ENCODE results near the gene SPP1.
"Not testable (repeated sequence)": the region's sequence is repeated elsewhere in the genome, so short reads cannot be mapped to it uniquely, and the experiment has no call there.

SPP1 gene

DNA sequence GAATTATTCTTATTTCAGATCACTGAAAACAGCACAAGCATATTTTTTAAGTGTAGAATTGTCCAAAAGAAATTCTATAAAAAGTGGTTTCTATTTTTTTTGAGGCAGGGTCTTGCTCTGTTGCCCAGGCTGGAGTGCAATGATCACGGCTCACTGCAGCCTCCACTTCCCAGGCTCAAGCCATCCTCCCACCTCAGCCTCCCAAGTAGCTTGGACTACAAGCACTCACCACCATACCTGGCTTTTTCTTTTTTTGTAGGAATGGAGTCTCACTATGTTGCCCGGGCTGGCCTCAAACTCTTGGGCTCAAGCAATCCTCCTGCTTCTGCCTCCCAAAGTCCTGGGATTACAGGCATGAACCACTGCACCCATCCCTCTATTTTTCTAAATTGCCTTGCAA is 34.7 kb upstream of the SPP1 start:
- H3K9me3 ChIP-seq (replicated peaks in 1 of 2; ENCODE audit: control insufficient read depth in 2 of 2, insufficient read depth in 1 of 2, low read depth in 1 of 2, low read length in 2 of 2); H3K9ac ChIP-seq (ENCODE audit: low read depth, low read length, poor library complexity); H3K14ac ChIP-seq (ENCODE audit: low read length); H2AK5ac ChIP-seq (ENCODE audit: low read depth, low read length); H3K79me1 ChIP-seq (ENCODE audit: low read depth, low read length); H2AFZ ChIP-seq (ENCODE audit: low read length); H2BK15ac ChIP-seq (ENCODE audit: low read length); H3K4ac ChIP-seq (ENCODE audit: low read length); H2BK120ac ChIP-seq (ENCODE audit: low read depth, low read length); H4K8ac ChIP-seq (ENCODE audit: low read depth, low read length); H3K27ac ChIP-seq (replicated peaks; ENCODE audit: low read length); H3K4me2 ChIP-seq (ENCODE audit: insufficient read depth, low read length, poor library complexity, severe bottlenecking); H3K23ac ChIP-seq (ENCODE audit: low read depth, low read length, poor library complexity); H4K91ac ChIP-seq (ENCODE audit: low read depth, low read length, poor library complexity); H3K18ac ChIP-seq (ENCODE audit: low read length); H3K27me3 ChIP-seq (ENCODE audit: control insufficient read depth in 3 of 3, insufficient read depth in 3 of 3, low read depth in 1 of 3, low read length in 3 of 3); H2BK12ac ChIP-seq (ENCODE audit: low read length); DNase-seq (ENCODE audit: low spot score); H3K4me1 ChIP-seq (ENCODE audit: control insufficient read depth in 2 of 2, insufficient read depth in 1 of 2, low read depth in 1 of 2, low read length in 2 of 2); H2BK5ac ChIP-seq (ENCODE audit: low read length); H3K36me3 ChIP-seq (replicated peaks in 1 of 2; ENCODE audit: control insufficient read depth in 2 of 2, insufficient read depth in 2 of 2, low read length in 2 of 2); H3K4me3 ChIP-seq (ENCODE audit: low read length in 2 of 2): not testable (repeated sequence)
- whole genome bisulfite sequencing, 2 donors (ENCODE audit: extremely low coverage in 2 of 2, insufficient read length in 2 of 2, insufficient replicate concordance in 1 of 2), result no CpG with 5 or more reads among the region's 2 CpGs

DNA sequence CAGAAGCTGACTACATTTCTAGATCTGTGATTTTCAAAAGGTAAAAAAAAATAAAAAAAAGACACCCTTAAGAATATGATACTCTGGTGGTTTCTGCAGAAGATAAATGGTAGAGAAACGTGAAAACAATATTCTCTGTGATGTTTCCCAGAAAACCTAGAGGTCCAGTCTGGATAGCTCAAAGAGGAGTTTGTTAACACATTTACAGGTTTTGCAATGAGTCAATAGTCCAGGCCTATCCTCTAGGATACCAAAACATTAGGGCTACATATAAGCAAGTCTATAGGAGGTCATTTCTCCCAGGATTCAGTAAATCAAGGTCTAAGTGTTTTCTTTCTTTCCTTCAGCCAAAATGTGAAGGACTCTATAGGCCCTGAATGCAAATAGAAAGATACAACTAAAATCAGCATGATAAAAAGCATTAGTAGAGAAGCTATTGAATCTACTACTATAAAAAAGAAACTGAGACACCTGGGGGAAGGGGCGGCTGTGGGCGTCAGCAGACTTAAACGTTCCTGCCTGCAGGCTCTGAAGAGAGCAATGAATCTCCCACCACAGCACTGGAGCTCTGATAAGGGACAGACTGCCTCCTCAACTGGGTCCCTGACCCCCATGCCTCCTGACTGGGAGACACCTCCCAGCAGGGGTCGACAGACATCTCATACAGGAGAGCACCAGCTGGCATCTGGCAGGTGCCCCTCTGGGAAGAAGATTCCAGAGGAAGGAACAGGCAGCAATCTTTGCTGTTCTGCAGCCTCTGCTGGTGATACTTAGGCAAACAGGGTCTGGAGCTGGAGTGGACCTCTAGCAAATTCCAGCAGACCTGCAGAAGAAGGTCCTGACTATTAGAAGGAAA is 33.7 kb upstream of the SPP1 start:
- no peak overlapping the region for H3K27ac ChIP-seq (replicated peaks; ENCODE audit: low read length)
- no peak overlapping the region for H3K14ac ChIP-seq (ENCODE audit: low read length)
- DNase-seq (ENCODE audit: low spot score), result no peak
- H2AFZ ChIP-seq (ENCODE audit: low read length), result no peak overlapping the region
- H2BK12ac ChIP-seq (ENCODE audit: low read length), result no peak overlapping the region
- no peaks in the 10 kb centered on the region for H3K36me3 ChIP-seq (replicated peaks in 1 of 2; ENCODE audit: control insufficient read depth in 2 of 2, insufficient read depth in 2 of 2, low read length in 2 of 2)
- WGBS, 2 donors (ENCODE audit: extremely low coverage in 2 of 2, insufficient read length in 2 of 2, insufficient replicate concordance in 1 of 2), result no CpG with 5 or more reads among the region's 5 CpGs
- no peak overlapping the region for H3K4me2 ChIP-seq (ENCODE audit: insufficient read depth, low read length, poor library complexity, severe bottlenecking)
- H3K4me3 ChIP-seq (ENCODE audit: low read length in 2 of 2), result no peak overlapping the region
- H2BK15ac ChIP-seq (ENCODE audit: low read length), result no peak overlapping the region
- no peak overlapping the region for H4K8ac ChIP-seq (ENCODE audit: low read depth, low read length)
- no peak overlapping the region for H3K9ac ChIP-seq (ENCODE audit: low read depth, low read length, poor library complexity)
- H4K91ac ChIP-seq (ENCODE audit: low read depth, low read length, poor library complexity), result no peak overlapping the region
- no peak overlapping the region for H2BK5ac ChIP-seq (ENCODE audit: low read length)
- no peak overlapping the region for H2AK5ac ChIP-seq (ENCODE audit: low read depth, low read length)
- H3K4me1 ChIP-seq (ENCODE audit: control insufficient read depth in 2 of 2, insufficient read depth in 1 of 2, low read depth in 1 of 2, low read length in 2 of 2), result peaks cover 3 to 6% of the 10 kb centered on the region in 2 donors
- H3K27me3 ChIP-seq (ENCODE audit: control insufficient read depth in 3 of 3, insufficient read depth in 3 of 3, low read depth in 1 of 3, low read length in 3 of 3), result no peaks in the 10 kb centered on the region
- H3K23ac ChIP-seq (ENCODE audit: low read depth, low read length, poor library complexity), result no peak overlapping the region
- H3K79me1 ChIP-seq (ENCODE audit: low read depth, low read length), result no peaks in the 10 kb centered on the region
- H2BK120ac ChIP-seq (ENCODE audit: low read depth, low read length), result no peak overlapping the region
- H3K4ac ChIP-seq (ENCODE audit: low read length), result no peak overlapping the region
- no peaks in the 10 kb centered on the region for H3K9me3 ChIP-seq (replicated peaks in 1 of 2; ENCODE audit: control insufficient read depth in 2 of 2, insufficient read depth in 1 of 2, low read depth in 1 of 2, low read length in 2 of 2)
- H3K18ac ChIP-seq (ENCODE audit: low read length), result no peak overlapping the region

DNA sequence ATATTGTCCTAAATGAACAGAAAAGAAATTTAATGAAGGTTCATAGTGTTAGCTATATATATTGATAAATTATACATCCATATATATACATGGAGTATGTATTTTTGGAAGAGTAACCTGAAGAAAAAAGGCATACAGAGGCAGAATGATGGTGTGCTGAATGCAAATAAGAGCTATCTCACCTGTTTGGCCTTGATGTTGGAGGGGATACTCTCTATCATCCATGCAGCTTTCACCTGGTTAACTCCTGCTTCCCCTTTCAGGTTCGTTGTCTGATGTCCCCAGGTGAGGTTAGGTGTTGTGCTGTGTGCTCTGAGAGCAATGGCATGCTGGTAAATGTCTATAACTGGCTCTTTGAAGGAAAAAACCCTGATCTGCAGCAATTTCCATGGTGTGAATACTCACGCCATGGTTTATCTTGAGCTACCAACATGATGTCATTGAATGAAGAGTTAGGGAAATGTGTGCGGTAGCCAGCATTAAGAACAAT is 31.8 kb upstream of the SPP1 start:
- Histone ChIP-seq H3K27me3 (ENCODE audit: control insufficient read depth in 3 of 3, insufficient read depth in 3 of 3, low read depth in 1 of 3, low read length in 3 of 3) (no peaks in the 10 kb centered on the region), H3K9ac (ENCODE audit: low read depth, low read length, poor library complexity) (no peak overlapping the region), H2AFZ (ENCODE audit: low read length) (no peak overlapping the region), H4K91ac (ENCODE audit: low read depth, low read length, poor library complexity) (no peak overlapping the region), H3K4me3 (ENCODE audit: low read length in 2 of 2) (no peak overlapping the region), H2BK5ac (ENCODE audit: low read length) (no peak overlapping the region), H2BK15ac (ENCODE audit: low read length) (no peak overlapping the region), H3K79me1 (ENCODE audit: low read depth, low read length) (no peaks in the 10 kb centered on the region), H3K4ac (ENCODE audit: low read length) (no peak overlapping the region), H2AK5ac (ENCODE audit: low read depth, low read length) (no peak overlapping the region), H3K27ac (replicated peaks; ENCODE audit: low read length) (no peak overlapping the region), H3K14ac (ENCODE audit: low read length) (no peak overlapping the region), H4K8ac (ENCODE audit: low read depth, low read length) (no peak overlapping the region), H3K9me3 (replicated peaks in 1 of 2; ENCODE audit: control insufficient read depth in 2 of 2, insufficient read depth in 1 of 2, low read depth in 1 of 2, low read length in 2 of 2) (no peaks in the 10 kb centered on the region), H3K23ac (ENCODE audit: low read depth, low read length, poor library complexity) (no peak overlapping the region), H2BK12ac (ENCODE audit: low read length) (no peak overlapping the region), H3K18ac (ENCODE audit: low read length) (no peak overlapping the region), H2BK120ac (ENCODE audit: low read depth, low read length) (no peak overlapping the region), H3K36me3 (replicated peaks in 1 of 2; ENCODE audit: control insufficient read depth in 2 of 2, insufficient read depth in 2 of 2, low read length in 2 of 2) (no peaks in the 10 kb centered on the region), H3K4me2 (ENCODE audit: insufficient read depth, low read length, poor library complexity, severe bottlenecking) (no peak overlapping the region), H3K4me1 (ENCODE audit: control insufficient read depth in 2 of 2, insufficient read depth in 1 of 2, low read depth in 1 of 2, low read length in 2 of 2) (peaks cover 3 to 6% of the 10 kb centered on the region in 2 donors)
- no peak for DNase-seq (ENCODE audit: low spot score)
- no CpG with 5 or more reads among the region's 3 CpGs for WGBS, 2 donors (ENCODE audit: extremely low coverage in 2 of 2, insufficient read length in 2 of 2, insufficient replicate concordance in 1 of 2)

DNA sequence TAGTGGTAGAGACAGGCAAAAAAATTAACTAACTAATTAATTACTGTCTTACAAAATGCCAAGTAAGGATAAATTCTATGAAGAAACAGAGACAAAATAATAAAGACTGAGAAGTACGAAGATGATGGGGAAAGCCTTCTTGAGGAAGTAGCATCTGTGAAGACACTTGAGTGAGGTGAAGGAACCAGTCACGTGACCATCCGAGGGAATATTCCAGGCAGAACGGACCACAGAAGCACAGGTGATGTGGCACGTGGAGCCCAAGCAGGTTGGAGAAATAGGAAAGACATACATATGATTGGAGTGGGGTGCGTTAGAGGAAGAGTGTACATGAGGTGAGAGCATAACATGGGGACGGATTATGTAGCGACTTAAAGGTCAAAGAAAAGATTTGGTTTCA is 30.5 kb upstream of the SPP1 start:
- H4K91ac ChIP-seq (ENCODE audit: low read depth, low read length, poor library complexity), result no peak overlapping the region
- no peaks in the 10 kb centered on the region for H3K79me1 ChIP-seq (ENCODE audit: low read depth, low read length)
- no peak overlapping the region for H3K23ac ChIP-seq (ENCODE audit: low read depth, low read length, poor library complexity)
- H3K4me1 ChIP-seq (ENCODE audit: control insufficient read depth in 2 of 2, insufficient read depth in 1 of 2, low read depth in 1 of 2, low read length in 2 of 2), result peaks cover 0 to 1% of the 10 kb centered on the region in 2 donors
- H2AFZ ChIP-seq (ENCODE audit: low read length), result no peak overlapping the region
- no peak overlapping the region for H3K27ac ChIP-seq (replicated peaks; ENCODE audit: low read length)
- no peak overlapping the region for H3K14ac ChIP-seq (ENCODE audit: low read length)
- no peaks in the 10 kb centered on the region for H3K36me3 ChIP-seq (replicated peaks in 1 of 2; ENCODE audit: control insufficient read depth in 2 of 2, insufficient read depth in 2 of 2, low read length in 2 of 2)
- no peak overlapping the region for H3K9ac ChIP-seq (ENCODE audit: low read depth, low read length, poor library complexity)
- no peak overlapping the region for H2BK5ac ChIP-seq (ENCODE audit: low read length)
- no peak overlapping the region for H3K4me2 ChIP-seq (ENCODE audit: insufficient read depth, low read length, poor library complexity, severe bottlenecking)
- H2AK5ac ChIP-seq (ENCODE audit: low read depth, low read length), result no peak overlapping the region
- H3K27me3 ChIP-seq (ENCODE audit: control insufficient read depth in 3 of 3, insufficient read depth in 3 of 3, low read depth in 1 of 3, low read length in 3 of 3), result no peaks in the 10 kb centered on the region
- H4K8ac ChIP-seq (ENCODE audit: low read depth, low read length), result no peak overlapping the region
- no peak overlapping the region for H3K4me3 ChIP-seq (ENCODE audit: low read length in 2 of 2)
- 100% methylated on average over 1 of the region's 8 CpGs; no CpG with 5 or more reads in 1 of the 2 donors for WGBS, 2 donors (ENCODE audit: extremely low coverage in 2 of 2, insufficient read length in 2 of 2, insufficient replicate concordance in 1 of 2)
- no peak for DNase-seq (ENCODE audit: low spot score)
- H2BK120ac ChIP-seq (ENCODE audit: low read depth, low read length), result no peak overlapping the region
- H2BK15ac ChIP-seq (ENCODE audit: low read length), result no peak overlapping the region
- no peak overlapping the region for H3K18ac ChIP-seq (ENCODE audit: low read length)
- no peaks in the 10 kb centered on the region for H3K9me3 ChIP-seq (replicated peaks in 1 of 2; ENCODE audit: control insufficient read depth in 2 of 2, insufficient read depth in 1 of 2, low read depth in 1 of 2, low read length in 2 of 2)
- no peak overlapping the region for H3K4ac ChIP-seq (ENCODE audit: low read length)
- no peak overlapping the region for H2BK12ac ChIP-seq (ENCODE audit: low read length)
